22Rv1 (cell line): ENCODE results near the gene GNAL.

Experiments
- CTCF ChIP-seq: fragments of 450-650 bp; IDR thresholded peaks from 2 replicates; pipeline ENCODE4 v1.5.1; 2017; ENCODE audit warnings: mild to moderate bottlenecking
- ZFX ChIP-seq: fragments of 450-650 bp; IDR thresholded peaks from 2 replicates; pipeline ENCODE4 v1.6.1; 2017; ENCODE audit warnings: antibody characterized with exemption, borderline replicate concordance

- no peak for TF ChIP-seq ZFX
- no peak for TF ChIP-seq CTCF
Measured at GRCh38 chr18:11887328-11888128, 198.5 kb downstream of the GNAL start.
